Spleen (tissue), 7 donors: Measurements from ENCODE around the gene WNT2B.

Source experiments
- POLR2A ChIP-seq, 3 donors: fragments of 450-650 bp; IDR thresholded peaks; one replicate each; pipeline ENCODE4 v1.5.1; 2017; ENCODE audit warnings: antibody characterized with exemption in 3 of 3, mild to moderate bottlenecking in 1 of 3
- POLR2AphosphoS5 ChIP-seq, 3 donors: sonication (generic); formaldehyde crosslinking; IDR thresholded peaks; one replicate each; pipeline ENCODE4 v1.5.1; 2017; ENCODE audit warnings: antibody characterized with exemption in 3 of 3
- TF ChIP-seq, protein P1 (sequence below), 11 experiments: fragments of 200-600 bp in 7 of 11; fragments of 450-650 bp in 4 of 11; sonication (generic) in 4 of 11; IDR thresholded peaks in 8 of 11; conservative IDR thresholded peaks in 3 of 11; 1 replicate in 7 of 11; 2 replicates in 4 of 11; pipeline versions ENCODE4 v1.4.0 to v1.8.0; 2016 to 2021; ENCODE audit warnings: antibody characterized with exemption in 11 of 11, inconsistent platforms in 4 of 11, mild to moderate bottlenecking in 1 of 11
- donor health status: DM: no; HTN: no; CAD: no; lungs with moderate emphysema.
- donor health status: DM: no; HTN: no; CAD: no.
- donor health status: DM: no; HTN: no; CAD: no.

DNA sequence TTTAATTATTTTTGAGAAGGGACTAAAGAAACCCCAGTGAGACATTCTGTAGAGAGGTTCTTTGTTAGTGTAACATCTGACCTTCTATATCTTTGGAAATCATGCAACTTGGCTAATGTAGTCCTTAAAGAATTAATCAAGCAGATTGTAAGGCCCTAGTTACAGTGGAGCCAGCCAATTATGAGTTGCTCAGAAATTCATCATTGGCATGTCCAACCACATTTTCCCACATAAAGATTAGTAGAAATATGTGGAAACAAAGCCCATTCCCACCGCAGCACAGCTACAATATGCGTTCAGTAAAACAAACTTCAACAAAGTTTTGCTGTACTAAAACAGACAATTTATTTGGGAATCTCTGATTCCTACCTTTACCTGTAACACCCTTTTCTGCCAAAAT lies 27.8 kb downstream of the WNT2B start:
- TF ChIP-seq, protein P1, sequence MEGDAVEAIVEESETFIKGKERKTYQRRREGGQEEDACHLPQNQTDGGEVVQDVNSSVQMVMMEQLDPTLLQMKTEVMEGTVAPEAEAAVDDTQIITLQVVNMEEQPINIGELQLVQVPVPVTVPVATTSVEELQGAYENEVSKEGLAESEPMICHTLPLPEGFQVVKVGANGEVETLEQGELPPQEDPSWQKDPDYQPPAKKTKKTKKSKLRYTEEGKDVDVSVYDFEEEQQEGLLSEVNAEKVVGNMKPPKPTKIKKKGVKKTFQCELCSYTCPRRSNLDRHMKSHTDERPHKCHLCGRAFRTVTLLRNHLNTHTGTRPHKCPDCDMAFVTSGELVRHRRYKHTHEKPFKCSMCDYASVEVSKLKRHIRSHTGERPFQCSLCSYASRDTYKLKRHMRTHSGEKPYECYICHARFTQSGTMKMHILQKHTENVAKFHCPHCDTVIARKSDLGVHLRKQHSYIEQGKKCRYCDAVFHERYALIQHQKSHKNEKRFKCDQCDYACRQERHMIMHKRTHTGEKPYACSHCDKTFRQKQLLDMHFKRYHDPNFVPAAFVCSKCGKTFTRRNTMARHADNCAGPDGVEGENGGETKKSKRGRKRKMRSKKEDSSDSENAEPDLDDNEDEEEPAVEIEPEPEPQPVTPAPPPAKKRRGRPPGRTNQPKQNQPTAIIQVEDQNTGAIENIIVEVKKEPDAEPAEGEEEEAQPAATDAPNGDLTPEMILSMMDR (IDR thresholded peaks at IDR 0.05 in 8 of 11, conservative IDR thresholded peaks at IDR 0.05 in 3 of 11), result no peak
- TF ChIP-seq POLR2AphosphoS5 (IDR thresholded peaks at IDR 0.05) (no peak), POLR2A (IDR thresholded peaks at IDR 0.05) (no peak)
